ENCODE results near the gene PTCHD1. TPM values are rescaled to one million over a fixed set of nuclear protein-coding genes. Genes with fewer than 3 reads are reported as not detected.
A peak's percentile ranks its signal among the peaks of the same experiment; 100 is the strongest.

PTCHD1 gene
- polyA plus RNA-seq, 1 donor from 2014 or later: 10.0 TPM

DNA sequence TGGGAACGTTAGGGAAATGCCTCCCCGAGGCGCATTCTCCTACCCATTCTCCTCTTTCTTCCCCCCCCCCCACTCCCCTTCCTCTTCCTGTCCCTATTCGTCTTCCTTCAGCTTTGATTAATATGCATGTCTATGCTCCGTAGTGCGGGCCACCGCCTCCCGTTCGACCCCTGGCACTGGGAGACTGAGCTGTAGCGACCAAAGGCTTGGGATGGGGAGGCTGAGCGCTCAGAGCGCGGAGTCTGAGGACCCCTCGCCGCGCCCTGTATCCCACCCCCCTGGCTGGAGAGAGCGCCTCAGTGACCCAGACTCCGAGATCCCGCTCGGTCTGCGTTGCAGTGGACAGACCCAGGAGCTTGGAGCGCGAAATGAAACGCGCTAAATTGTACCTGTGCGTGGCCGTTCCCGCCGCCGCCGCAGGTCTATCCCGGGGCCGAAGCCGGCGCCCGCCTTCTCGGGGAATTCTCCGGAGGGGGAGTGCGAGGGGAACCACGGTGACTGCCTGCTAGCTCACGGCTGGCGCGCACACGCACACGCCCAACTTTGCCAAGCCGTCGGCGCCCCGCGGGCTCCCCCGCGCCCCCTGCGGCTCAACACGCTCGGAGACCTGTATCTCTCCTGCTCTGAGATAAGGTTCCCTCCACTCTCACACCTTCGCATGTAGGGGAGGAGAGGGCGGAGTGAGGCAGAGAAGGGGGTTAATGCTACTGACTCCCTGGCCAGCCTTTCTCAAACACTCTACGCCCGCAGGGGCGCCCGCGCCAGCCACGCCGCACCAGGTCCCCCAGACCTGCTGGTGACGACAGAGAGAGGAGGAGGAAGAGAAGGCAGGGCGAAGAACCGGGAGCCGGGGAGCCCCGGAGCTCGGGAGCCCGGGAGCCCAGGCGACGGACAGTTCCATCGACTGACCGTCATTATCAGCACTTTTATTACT is 1.5 kb upstream of the PTCHD1 start:
- H3K9me2 ChIP-seq (ENCODE audit: insufficient read depth, low read length): no peaks in the 10 kb centered on the region
- H3K27ac ChIP-seq (ENCODE audit: low read length): peak overlapping the region; percentile 53
- H3K27me3 ChIP-seq (ENCODE audit: insufficient read depth, low read depth, low read length): peaks cover 9% of the 10 kb centered on the region
- H2AFZ ChIP-seq (ENCODE audit: low read depth, low read length): no peak overlapping the region
- no peaks in the 10 kb centered on the region for H3F3A ChIP-seq (ENCODE audit: insufficient read depth, low read length, poor library complexity, severe bottlenecking)
- peak; percentile 15 for TF ChIP-seq POLR2AphosphoS5 (IDR thresholded peaks at IDR 0.05)
- no peak for TF ChIP-seq REST (IDR thresholded peaks at IDR 0.05; ENCODE audit: borderline replicate concordance)
- no peak for TF ChIP-seq SMC3 (conservative IDR thresholded peaks at IDR 0.05; ENCODE audit: poor library complexity)
- peak; percentile 42 for TF ChIP-seq CTCF (IDR thresholded peaks at IDR 0.05; ENCODE audit: poor library complexity, severe bottlenecking)
- no peak for TF ChIP-seq RAD21 (conservative IDR thresholded peaks at IDR 0.05)
- no peak for TF ChIP-seq MXI1 (conservative IDR thresholded peaks at IDR 0.05; ENCODE audit: poor library complexity, severe bottlenecking)
- no peak for TF ChIP-seq EZH2 (IDR thresholded peaks at IDR 0.05; ENCODE audit: borderline replicate concordance, insufficient read depth, low read length, poor library complexity, severe bottlenecking)
- TF ChIP-seq TAF1 (IDR thresholded peaks at IDR 0.05; ENCODE audit: low read depth): no peak
- TF ChIP-seq EP300 (conservative IDR thresholded peaks at IDR 0.05; ENCODE audit: poor library complexity, severe bottlenecking): no peak
- no peaks in the 10 kb centered on the region for H3K9me3 ChIP-seq (ENCODE audit: low read length)
- H3K36me3 ChIP-seq (ENCODE audit: insufficient read depth, low read length): no peaks in the 10 kb centered on the region
- H3K79me2 ChIP-seq (replicated peaks; ENCODE audit: insufficient read depth, low read length): peaks cover 20% of the 10 kb centered on the region
- H3K4me2 ChIP-seq (ENCODE audit: low read length): peak overlapping the region; percentile 30
- peak overlapping the region; percentile 66 for H3K9ac ChIP-seq (ENCODE audit: low read length)
- H4K20me1 ChIP-seq (ENCODE audit: insufficient read depth): no peaks in the 10 kb centered on the region
- peak overlapping the region; percentile 70 for H3K4me3 ChIP-seq (ENCODE audit: low read length)

DNA sequence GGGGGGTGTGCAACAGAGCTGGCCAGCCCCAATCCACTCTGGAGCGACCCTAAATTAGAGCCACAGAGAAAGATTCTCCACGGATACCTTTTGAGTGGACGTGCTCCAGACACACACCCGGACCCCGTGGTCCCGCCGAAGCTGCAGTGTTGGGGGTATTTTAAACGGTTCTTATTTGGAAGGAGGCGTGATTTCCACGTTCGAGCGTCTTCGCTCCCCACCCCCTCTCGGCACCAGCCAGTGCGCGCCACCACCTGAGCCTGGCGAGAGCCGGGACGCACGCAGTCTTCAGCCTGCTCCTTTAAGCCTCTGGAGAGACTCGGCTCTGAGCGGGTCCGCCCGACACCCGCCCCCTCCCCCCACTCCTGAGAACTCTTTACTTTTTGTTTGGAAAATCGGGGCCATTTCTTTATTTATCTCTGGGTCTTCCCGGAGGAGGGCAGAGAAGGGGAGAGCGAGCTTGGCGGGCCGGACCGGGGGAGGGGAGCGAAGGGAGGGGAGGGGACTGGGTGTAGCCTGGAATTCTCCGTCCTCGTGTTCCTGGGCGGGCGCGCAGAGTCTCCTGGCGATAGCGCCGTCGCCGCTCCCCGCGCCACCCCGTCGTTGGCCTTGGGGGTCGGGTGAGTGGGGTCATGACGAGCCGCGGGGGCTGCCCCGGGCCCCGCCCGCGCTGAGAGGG is 668 bp upstream of the PTCHD1 start:
- Histone ChIP-seq H2AFZ (ENCODE audit: low read depth, low read length) (no peak overlapping the region), H3K27me3 (ENCODE audit: insufficient read depth, low read depth, low read length) (peaks cover 9% of the 10 kb centered on the region), H3K9ac (ENCODE audit: low read length) (peak overlapping the region; percentile 66)

More for the DNA sequence above, 668 bp upstream of the PTCHD1 start:
- H3K27ac ChIP-seq (ENCODE audit: low read length): peak overlapping the region; percentile 53
- H3K4me2 ChIP-seq (ENCODE audit: low read length): peak overlapping the region; percentile 30
- no peaks in the 10 kb centered on the region for H3F3A ChIP-seq (ENCODE audit: insufficient read depth, low read length, poor library complexity, severe bottlenecking)
- peaks cover 25% of the 10 kb centered on the region for H3K79me2 ChIP-seq (replicated peaks; ENCODE audit: insufficient read depth, low read length)
- no peaks in the 10 kb centered on the region for H4K20me1 ChIP-seq (ENCODE audit: insufficient read depth)
- H3K9me3 ChIP-seq (ENCODE audit: low read length): no peaks in the 10 kb centered on the region
- TF ChIP-seq EP300 (conservative IDR thresholded peaks at IDR 0.05; ENCODE audit: poor library complexity, severe bottlenecking): no peak
- no peak for TF ChIP-seq CTCF (IDR thresholded peaks at IDR 0.05; ENCODE audit: poor library complexity, severe bottlenecking)
- no peak for TF ChIP-seq MXI1 (conservative IDR thresholded peaks at IDR 0.05; ENCODE audit: poor library complexity, severe bottlenecking)
- TF ChIP-seq RAD21 (conservative IDR thresholded peaks at IDR 0.05): no peak
- no peak for TF ChIP-seq REST (IDR thresholded peaks at IDR 0.05; ENCODE audit: borderline replicate concordance)
- peak overlapping the region; percentile 70 for H3K4me3 ChIP-seq (ENCODE audit: low read length)
- H3K36me3 ChIP-seq (ENCODE audit: insufficient read depth, low read length): no peaks in the 10 kb centered on the region
- H3K9me2 ChIP-seq (ENCODE audit: insufficient read depth, low read length): no peaks in the 10 kb centered on the region
